ENCODE data around the gene BRINP2. TPM values are rescaled to one million over a fixed set of nuclear protein-coding genes. Genes with fewer than 3 reads are reported as not detected.

BRINP2 gene
- total RNA-seq, 1 donor: not detected

- peak; percentile 4 for DNase-seq (ENCODE audit: low read depth)
- no peak for TF ChIP-seq CTCF (IDR thresholded peaks at IDR 0.05; ENCODE audit: insufficient read depth, low read depth, low read length)
- no peak overlapping the region for H3K4me3 ChIP-seq (ENCODE audit: low read depth, low read length)
Observed at GRCh38 chr1:177287994-177288393, 117.2 kb downstream of the BRINP2 start.

- H3K4me3 ChIP-seq (ENCODE audit: low read depth, low read length): no peak overlapping the region
- DNase-seq (ENCODE audit: low read depth): no peak
- TF ChIP-seq CTCF (IDR thresholded peaks at IDR 0.05; ENCODE audit: insufficient read depth, low read depth, low read length): no peak
Observed at GRCh38 chr1:177289532-177289931, 118.8 kb downstream of the BRINP2 start.

GRCh38 chr1:177300431-177300830 is 129.7 kb downstream of the BRINP2 start:
- no peak for DNase-seq (ENCODE audit: low read depth)
- H3K4me3 ChIP-seq (ENCODE audit: low read depth, low read length): no peak overlapping the region
- no peak for TF ChIP-seq CTCF (IDR thresholded peaks at IDR 0.05; ENCODE audit: insufficient read depth, low read depth, low read length)

GRCh38 chr1:177301425-177302124 is 130.8 kb downstream of the BRINP2 start:
- no peak for DNase-seq (ENCODE audit: low read depth)
- TF ChIP-seq CTCF (IDR thresholded peaks at IDR 0.05; ENCODE audit: insufficient read depth, low read depth, low read length): no peak
- H3K4me3 ChIP-seq (ENCODE audit: low read depth, low read length): no peak overlapping the region

GRCh38 chr1:177302357-177303044 is 131.7 kb downstream of the BRINP2 start:
- no peak for DNase-seq (ENCODE audit: low read depth)
- no peak overlapping the region for H3K4me3 ChIP-seq (ENCODE audit: low read depth, low read length)

More at GRCh38 chr1:177302357-177303044, 131.7 kb downstream of the BRINP2 start:
- no peak for TF ChIP-seq CTCF (IDR thresholded peaks at IDR 0.05; ENCODE audit: insufficient read depth, low read depth, low read length)

Data from fibroblast of villous mesenchyme (primary cell).